Thymus (tissue), 11 donors: ENCODE data around the gene QSOX2. TPM values are rescaled to one million over a fixed set of nuclear protein-coding genes. Genes with fewer than 3 reads are reported as not detected.

Experiments used
- DNase-seq, 9 donors: peaks; one replicate each; pipeline ENCODE4 v3.0.0-alpha.2; 2013; ENCODE audit warnings: low spot score in 9 of 9, low read depth in 6 of 9, missing footprints in 1 of 9
- H3K27ac ChIP-seq, 2 donors: one replicate each; pipeline ENCODE4 v1.5.1; 2013; ENCODE audit warnings: control low read depth in 1 of 2, low read depth in 1 of 2, low read length in 1 of 2, mild to moderate bottlenecking in 1 of 2, moderate library complexity in 1 of 2
- H3K27me3 ChIP-seq, 2 donors: one replicate each; pipeline ENCODE4 v1.5.1; 2013; ENCODE audit warnings: low read length in 1 of 2; ENCODE audit not compliant: control insufficient read depth in 2 of 2, insufficient read depth in 1 of 2
- H3K36me3 ChIP-seq, 2 donors: one replicate each; pipeline ENCODE4 v1.5.1; 2013; ENCODE audit warnings: low read length in 1 of 2, mild to moderate bottlenecking in 1 of 2, moderate library complexity in 1 of 2; ENCODE audit not compliant: control insufficient read depth in 2 of 2, insufficient read depth in 2 of 2
- H3K4me1 ChIP-seq, 2 donors: one replicate each; pipeline ENCODE4 v1.5.1; 2013; ENCODE audit warnings: low read length in 2 of 2; ENCODE audit not compliant: control insufficient read depth in 2 of 2, insufficient read depth in 2 of 2
- H3K4me3 ChIP-seq, 2 donors: one replicate each; pipeline ENCODE4 v1.5.1; 2013; ENCODE audit warnings: low read length in 2 of 2, control low read depth in 1 of 2, mild to moderate bottlenecking in 1 of 2
- H3K9me3 ChIP-seq, 2 donors: one replicate each; pipeline ENCODE4 v1.5.1; 2013; ENCODE audit warnings: low read length in 1 of 2, mild to moderate bottlenecking in 1 of 2; ENCODE audit not compliant: control insufficient read depth in 2 of 2, insufficient read depth in 1 of 2
- WGBS: extraction: QIAGEN DNeasy Blood & Tissue Kit; methylation state at CpG from one replicate; pipeline ENCODE4 v1.1.7; 2013; 5-methylcytosine and 5-hydroxymethylcytosine counted together
- polyA plus RNA-seq: library from polyadenylated mRNA; stranded (reverse); fragments of 200-250 nt; gene quantifications from one replicate; pipeline ENCODE4 v1.2.3, GENCODE V29; 2013
- total RNA-seq: library from RNA; stranded (reverse); fragments of 120-200 nt; gene quantifications from one replicate; pipeline ENCODE4 v1.2.4, GENCODE V29; 2013
- donor health status: healthy.

The QSOX2 gene
- total and polyA plus RNA-seq, 2 donors = 3.9 to 11.5 TPM

DNA sequence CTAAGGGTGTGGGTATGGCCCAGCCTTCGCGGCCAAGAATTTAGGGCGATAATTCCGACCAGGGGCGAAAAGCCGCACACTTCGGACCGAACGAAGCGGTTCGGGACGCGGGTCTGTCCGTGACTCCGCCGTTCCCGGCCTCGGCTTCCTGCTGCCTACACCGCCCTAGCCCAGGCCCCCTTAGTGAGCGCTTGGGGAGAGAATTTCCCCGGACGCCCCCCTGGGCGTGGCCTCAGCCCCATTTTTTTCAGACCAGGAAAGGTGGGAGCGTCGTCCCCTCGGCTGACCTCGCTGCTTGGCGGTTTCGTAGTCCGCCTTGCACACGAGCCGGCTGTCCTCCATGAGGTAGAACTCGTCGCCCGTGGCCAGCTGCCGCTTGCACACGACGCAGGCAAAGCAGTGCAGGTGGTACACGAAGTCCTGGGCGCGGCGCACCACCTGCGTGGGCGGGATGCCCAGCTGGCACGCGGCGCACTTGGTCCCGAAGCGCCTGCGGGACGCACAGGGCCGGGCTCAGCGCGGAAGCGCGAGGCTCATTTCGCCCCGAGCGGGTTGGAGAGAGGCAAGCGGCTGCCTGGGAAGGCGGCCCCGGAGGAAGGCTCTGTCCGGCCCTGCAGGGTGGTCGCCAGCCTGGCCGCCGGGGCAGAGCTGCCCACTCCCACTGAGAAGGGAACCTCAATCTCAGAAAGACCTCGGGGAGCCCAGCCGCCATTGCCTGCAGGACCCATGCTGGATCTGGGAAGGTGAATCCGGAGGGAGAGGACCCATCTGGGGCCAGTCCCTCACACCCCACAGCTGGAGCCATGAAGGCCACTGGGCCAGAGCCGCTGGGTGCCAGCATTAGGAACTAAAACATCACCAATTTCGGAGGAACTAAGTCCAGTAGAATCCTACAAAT lies 46.0 kb downstream of the QSOX2 start:
- Histone ChIP-seq H3K9me3 (peaks cover 0 to 4% of the 10 kb centered on the region in 2 donors), H3K27ac (no peak overlapping the region), H3K4me3 (no peak overlapping the region), H3K36me3 (no peaks in the 10 kb centered on the region), H3K4me1 (no peaks in the 10 kb centered on the region), H3K27me3 (peaks cover 97 to 98% of the 10 kb centered on the region in 2 donors)
- DNase-seq = no peak
- WGBS = 20% methylated on average over 71 of the region's 71 CpGs

DNA sequence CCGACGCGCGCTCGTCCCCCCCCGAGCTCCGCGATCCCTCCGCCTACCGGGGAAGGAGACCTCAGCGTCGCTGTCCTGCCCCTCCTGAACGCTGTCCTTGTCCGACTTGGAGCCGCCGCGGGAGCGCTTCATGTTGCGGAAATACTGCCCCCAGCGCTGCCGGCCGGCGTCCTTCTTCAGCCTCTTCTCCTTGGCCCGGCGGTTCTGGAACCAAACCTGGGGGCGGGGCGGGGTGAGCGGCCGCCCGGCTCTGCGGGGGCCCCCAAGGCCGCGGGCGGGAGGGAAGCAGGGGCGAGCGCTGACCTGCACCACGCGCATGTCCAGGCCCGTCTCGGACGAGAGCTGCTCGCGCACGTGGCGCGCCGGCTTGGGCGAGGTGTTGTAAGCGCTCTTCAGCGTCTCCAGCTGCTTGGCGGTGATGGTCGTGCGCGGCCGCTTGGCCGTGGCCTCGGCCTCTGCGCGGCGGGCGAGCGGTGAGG lies 47.0 kb downstream of the QSOX2 start:
- Histone ChIP-seq H3K27ac (no peak overlapping the region), H3K4me3 (no peak overlapping the region), H3K4me1 (no peaks in the 10 kb centered on the region), H3K27me3 (peaks cover 97% of the 10 kb centered on the region in 2 donors), H3K36me3 (no peaks in the 10 kb centered on the region), H3K9me3 (peaks cover 0 to 4% of the 10 kb centered on the region in 2 donors)
- 4% methylated on average over 62 of the region's 62 CpGs for WGBS
- no peak for DNase-seq

DNA sequence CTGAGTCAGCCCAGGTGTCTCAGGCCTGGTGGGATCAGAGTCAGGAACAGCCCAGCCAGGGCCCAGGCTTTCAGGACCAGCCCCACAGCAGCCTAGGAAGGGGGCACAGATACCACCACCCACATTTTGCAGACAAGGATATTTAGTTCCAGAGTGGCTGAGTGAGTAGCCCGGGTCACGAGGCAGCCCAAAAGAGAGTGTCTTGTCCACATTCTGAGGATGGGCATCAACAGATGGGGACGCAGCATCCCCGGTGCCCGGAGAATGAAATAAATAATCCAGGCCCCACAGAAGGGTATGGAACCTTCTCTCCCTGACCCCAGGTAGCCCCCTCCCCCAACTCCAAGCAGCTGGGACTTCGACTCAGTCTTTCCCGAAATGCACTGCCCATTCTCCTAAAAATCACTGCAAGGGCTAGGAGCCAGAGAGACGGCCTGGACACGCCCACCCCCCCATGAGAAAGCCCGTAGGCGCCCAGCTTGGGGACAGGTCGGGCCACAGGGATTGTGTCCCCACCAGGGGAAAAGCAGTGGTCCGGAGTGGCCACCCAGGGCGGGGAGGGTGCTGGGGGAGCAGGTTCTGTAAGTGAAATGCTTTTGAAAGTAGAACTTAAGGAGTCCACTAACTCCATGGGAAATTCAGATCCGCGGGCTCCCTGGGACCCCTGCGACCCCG lies 47.5 kb downstream of the QSOX2 start:
- Histone ChIP-seq H3K36me3 (no peaks in the 10 kb centered on the region), H3K4me1 (no peaks in the 10 kb centered on the region), H3K27me3 (peaks cover 95 to 97% of the 10 kb centered on the region in 2 donors), H3K9me3 (peaks cover 0 to 4% of the 10 kb centered on the region in 2 donors), H3K27ac (no peak overlapping the region), H3K4me3 (no peak overlapping the region)
- no peak for DNase-seq
- 14% methylated on average over 18 of the region's 18 CpGs for WGBS

DNA sequence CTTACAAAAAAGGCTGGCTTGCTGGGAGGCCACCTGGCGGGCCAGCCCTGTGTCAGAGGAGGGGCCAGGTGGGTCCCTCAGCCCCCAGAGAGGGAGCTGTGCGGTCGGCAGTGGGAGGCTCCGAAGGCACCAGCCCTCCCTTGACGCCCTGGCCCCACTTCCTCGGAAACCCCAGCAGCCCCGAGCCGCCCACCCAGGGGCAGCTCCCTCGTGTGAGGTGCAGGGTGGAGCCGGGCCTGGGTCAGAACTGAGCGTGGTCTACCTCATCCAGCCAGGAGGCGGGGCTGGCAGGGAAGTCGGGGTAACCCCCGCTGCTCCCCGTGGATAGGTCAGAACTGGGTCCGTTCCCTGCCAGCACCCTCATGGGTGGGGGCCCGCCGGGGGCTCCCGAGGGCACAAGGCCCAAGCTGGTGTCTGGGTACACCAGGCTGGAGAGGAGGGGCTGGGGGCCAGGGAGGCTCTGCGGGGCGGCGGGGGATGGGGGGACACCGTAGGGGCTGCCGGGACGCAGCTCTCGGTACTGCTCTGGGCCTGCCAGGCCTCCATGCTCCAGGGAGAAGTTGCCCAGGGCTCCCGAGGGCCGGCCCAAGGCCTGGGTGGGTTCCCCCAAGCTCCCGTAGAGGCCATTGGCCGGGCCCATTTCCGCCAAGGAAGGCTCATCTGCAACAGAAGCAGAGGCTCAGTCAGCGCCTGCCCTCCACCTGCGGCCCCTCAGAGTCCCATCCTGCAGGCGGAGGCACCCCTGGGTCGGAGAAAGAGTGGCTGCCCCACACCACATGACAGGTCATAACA lies 48.3 kb downstream of the QSOX2 start:
- Histone ChIP-seq H3K27me3 (peaks cover 96 to 97% of the 10 kb centered on the region in 2 donors), H3K4me1 (no peaks in the 10 kb centered on the region), H3K9me3 (peaks cover 0 to 4% of the 10 kb centered on the region in 2 donors), H3K36me3 (no peaks in the 10 kb centered on the region), H3K27ac (no peak overlapping the region), H3K4me3 (no peak overlapping the region)
- DNase-seq = no peak
- 9% methylated on average over 35 of the region's 35 CpGs for WGBS

DNA sequence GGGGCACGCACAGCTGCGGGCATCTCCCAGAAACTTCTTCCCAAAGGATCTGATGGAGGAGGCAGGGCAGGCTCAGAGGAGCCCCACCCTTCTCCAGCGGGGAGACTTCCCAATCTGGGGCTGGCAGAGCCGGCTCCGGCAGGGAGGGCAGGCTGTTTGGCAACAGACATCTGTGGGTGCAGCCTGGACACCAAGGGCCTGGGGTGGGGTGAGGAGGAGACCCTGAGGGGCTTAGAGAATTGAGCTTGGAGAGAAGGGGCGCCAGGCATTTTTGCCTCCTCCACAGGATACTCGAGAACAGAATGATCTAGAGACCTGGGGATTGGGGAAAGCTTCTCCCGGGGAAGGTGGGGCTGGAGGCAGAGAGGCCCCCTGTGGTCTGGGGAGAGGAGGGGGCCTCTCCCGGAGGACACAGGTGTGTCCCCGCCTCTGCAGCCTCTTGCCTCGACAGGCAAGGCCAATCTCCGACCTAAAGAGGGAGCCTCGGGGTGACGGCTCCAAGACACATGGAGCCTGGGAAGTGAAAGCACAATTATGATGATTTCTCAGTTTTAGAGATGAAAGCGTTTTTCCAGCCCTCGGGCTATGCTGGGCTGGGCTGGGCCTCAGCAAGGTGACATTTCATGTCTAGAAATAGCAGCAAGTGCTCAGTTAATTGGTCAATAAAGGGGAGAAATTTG lies 49.1 kb downstream of the QSOX2 start:
- no peak for DNase-seq
- Histone ChIP-seq H3K4me1 (no peaks in the 10 kb centered on the region), H3K4me3 (no peak overlapping the region)

DNA sequence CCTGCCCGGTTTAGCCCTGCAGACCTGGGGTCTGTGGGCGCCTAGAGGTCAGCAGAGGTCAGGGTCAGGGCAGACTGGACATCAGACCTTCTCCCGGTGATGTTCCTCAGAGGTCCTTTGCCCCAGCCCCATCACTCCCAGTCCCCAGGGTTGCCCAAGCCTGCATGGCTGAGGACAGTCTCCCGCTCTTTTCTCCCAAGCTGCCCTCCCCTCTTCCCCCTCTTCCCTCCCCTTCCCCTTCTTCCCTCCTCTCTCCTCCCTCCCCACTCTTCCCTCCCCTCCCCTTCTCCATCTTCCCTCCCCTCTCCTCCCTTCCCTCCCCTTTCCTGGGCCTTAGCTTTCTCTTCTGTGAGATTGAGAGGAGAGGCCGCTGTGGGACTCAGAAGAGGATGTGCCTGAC lies 51.1 kb downstream of the QSOX2 start:
- H3K9me3 ChIP-seq = peaks cover 0 to 4% of the 10 kb centered on the region in 2 donors
- no peaks in the 10 kb centered on the region for H3K4me1 ChIP-seq
- 13% methylated on average over 5 of the region's 5 CpGs for WGBS
- H3K36me3 ChIP-seq = no peaks in the 10 kb centered on the region
- H3K27ac ChIP-seq = no peak overlapping the region
- DNase-seq = no peak
- peaks cover 94 to 96% of the 10 kb centered on the region in 2 donors for H3K27me3 ChIP-seq
- no peak overlapping the region for H3K4me3 ChIP-seq

More for the DNA sequence above, 49.1 kb downstream of the QSOX2 start:
- no peak overlapping the region for H3K27ac ChIP-seq
- 4% methylated on average over 16 of the region's 16 CpGs for WGBS
- H3K27me3 ChIP-seq = peaks cover 96 to 97% of the 10 kb centered on the region in 2 donors
- peaks cover 0 to 4% of the 10 kb centered on the region in 2 donors for H3K9me3 ChIP-seq
- H3K36me3 ChIP-seq = no peaks in the 10 kb centered on the region

DNA sequence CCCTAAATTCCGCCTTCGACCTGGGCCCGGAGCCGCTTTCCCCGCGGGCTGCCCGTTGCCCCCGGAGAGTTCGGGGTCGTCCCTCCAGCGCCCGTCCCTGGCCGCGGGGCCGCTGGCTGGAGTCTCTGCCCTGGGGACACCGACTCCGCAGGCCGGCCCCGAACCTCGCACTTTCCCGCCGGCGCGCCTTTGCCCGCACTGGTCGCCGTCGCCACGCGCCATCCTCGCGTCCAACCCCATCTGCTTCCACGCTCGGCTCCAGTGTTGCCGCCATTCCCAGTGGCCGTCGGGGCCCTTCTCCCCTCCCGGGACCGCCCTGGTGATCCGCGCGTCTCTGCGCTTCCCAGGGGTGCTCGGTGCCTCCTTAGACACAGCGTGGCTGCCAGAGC lies 51.7 kb downstream of the QSOX2 start:
- WGBS = 9% methylated on average over 45 of the region's 45 CpGs

DNA sequence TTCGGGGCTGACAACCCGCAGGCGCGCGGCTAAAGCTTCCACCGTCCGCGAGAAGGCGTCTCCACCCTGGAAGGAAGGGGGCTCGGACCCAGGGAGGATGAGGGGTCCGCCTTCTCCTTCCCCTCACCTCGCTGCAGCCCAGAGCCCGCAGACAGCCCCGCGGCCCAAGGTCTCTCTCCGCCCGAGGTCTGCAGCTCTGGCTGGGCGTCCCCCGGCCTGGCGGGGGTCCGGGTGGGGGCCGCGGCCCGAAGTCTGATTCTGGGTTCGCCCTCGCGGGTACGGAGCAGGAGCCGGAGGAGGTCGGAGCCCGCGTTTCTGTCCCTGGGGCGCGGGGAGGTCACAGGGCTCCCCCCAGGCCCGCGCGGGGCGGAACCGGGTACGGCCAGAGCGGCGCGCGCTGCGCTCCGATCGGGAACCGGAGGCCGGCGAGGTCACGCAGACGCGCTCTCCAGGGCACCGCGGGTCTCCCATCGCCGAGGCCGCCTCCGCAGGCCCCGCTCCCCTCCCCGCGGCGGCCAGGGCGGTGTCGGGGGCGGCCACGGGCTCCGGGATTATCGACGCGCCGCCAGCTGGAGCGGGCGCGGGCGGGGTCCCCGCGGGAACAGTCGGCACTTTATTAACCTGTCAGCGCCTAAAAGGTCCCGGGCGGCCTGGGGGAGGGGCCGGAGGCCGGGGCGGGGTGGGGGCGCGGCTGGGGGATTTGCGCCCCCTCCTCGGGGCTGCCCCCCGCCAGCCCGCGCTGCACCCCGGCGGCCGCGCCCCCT lies 52.3 kb downstream of the QSOX2 start:
- WGBS = 8% methylated on average over 96 of the region's 96 CpGs
- no peak for DNase-seq
- H3K4me1 ChIP-seq = no peaks in the 10 kb centered on the region

More for the DNA sequence above, 51.7 kb downstream of the QSOX2 start:
- H3K9me3 ChIP-seq = peaks cover 0 to 4% of the 10 kb centered on the region in 2 donors
- H3K27ac ChIP-seq = no peak overlapping the region
- H3K4me3 ChIP-seq = no peak overlapping the region
- H3K27me3 ChIP-seq = peaks cover 91 to 97% of the 10 kb centered on the region in 2 donors
- no peaks in the 10 kb centered on the region for H3K36me3 ChIP-seq
- no peak for DNase-seq
- H3K4me1 ChIP-seq = no peaks in the 10 kb centered on the region

More for the DNA sequence above, 52.3 kb downstream of the QSOX2 start:
- Histone ChIP-seq H3K27ac (no peak overlapping the region), H3K36me3 (no peaks in the 10 kb centered on the region), H3K9me3 (peaks cover 0 to 3% of the 10 kb centered on the region in 2 donors), H3K4me3 (no peak overlapping the region), H3K27me3 (peaks cover 85 to 96% of the 10 kb centered on the region in 2 donors)
